ENCODE results near the gene RAB25. TPM values are rescaled to one million over a fixed set of nuclear protein-coding genes. Genes with fewer than 3 reads are reported as not detected.
A peak's percentile ranks its signal among the peaks of the same experiment; 100 is the strongest.

Gene RAB25
- total and polyA plus RNA-seq, 2 of the 13 experiments (the other 11 are each of a cell fraction or from before 2014, with no cell fraction given), result 0.20 to 0.22 TPM

DNA sequence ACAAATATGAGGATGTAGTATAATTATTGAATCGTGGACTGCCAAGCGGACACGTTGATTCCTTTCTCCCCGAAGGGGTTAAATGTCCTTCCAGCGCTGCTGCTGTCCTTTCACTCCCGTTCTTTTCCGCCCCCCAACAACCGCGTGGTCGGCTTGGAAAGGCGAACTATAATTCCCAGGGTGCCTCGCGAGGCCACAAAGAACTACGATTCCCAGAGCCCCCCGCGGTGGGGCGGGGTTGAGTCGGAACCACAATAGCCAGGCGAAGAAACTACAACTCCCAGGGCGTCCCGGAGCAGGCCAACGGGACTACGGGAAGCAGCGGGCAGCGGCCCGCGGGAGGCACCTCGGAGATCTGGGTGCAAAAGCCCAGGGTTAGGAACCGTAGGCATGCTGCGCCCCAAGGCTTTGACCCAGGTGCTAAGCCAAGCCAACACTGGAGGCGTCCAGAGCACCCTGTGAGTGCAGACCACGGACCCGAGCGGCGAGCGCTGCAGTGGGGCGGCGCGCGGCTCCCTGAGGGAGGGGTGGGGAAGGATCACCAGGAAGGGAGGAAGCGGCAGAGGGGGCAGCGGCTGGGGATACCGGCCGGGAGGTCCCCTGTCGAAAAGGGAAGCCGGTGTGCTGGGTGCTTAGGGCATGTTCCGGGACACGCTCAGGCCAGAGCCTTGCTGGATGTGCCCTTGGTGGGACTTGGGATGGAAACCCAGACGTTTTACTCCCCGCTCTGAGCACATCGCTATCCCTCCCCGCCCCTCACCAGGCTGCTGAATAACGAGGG lies 6.3 kb upstream of the RAB25 start, which contains the start of gene LAMTOR2 (continued):
- TF ChIP-seq, protein P1, sequence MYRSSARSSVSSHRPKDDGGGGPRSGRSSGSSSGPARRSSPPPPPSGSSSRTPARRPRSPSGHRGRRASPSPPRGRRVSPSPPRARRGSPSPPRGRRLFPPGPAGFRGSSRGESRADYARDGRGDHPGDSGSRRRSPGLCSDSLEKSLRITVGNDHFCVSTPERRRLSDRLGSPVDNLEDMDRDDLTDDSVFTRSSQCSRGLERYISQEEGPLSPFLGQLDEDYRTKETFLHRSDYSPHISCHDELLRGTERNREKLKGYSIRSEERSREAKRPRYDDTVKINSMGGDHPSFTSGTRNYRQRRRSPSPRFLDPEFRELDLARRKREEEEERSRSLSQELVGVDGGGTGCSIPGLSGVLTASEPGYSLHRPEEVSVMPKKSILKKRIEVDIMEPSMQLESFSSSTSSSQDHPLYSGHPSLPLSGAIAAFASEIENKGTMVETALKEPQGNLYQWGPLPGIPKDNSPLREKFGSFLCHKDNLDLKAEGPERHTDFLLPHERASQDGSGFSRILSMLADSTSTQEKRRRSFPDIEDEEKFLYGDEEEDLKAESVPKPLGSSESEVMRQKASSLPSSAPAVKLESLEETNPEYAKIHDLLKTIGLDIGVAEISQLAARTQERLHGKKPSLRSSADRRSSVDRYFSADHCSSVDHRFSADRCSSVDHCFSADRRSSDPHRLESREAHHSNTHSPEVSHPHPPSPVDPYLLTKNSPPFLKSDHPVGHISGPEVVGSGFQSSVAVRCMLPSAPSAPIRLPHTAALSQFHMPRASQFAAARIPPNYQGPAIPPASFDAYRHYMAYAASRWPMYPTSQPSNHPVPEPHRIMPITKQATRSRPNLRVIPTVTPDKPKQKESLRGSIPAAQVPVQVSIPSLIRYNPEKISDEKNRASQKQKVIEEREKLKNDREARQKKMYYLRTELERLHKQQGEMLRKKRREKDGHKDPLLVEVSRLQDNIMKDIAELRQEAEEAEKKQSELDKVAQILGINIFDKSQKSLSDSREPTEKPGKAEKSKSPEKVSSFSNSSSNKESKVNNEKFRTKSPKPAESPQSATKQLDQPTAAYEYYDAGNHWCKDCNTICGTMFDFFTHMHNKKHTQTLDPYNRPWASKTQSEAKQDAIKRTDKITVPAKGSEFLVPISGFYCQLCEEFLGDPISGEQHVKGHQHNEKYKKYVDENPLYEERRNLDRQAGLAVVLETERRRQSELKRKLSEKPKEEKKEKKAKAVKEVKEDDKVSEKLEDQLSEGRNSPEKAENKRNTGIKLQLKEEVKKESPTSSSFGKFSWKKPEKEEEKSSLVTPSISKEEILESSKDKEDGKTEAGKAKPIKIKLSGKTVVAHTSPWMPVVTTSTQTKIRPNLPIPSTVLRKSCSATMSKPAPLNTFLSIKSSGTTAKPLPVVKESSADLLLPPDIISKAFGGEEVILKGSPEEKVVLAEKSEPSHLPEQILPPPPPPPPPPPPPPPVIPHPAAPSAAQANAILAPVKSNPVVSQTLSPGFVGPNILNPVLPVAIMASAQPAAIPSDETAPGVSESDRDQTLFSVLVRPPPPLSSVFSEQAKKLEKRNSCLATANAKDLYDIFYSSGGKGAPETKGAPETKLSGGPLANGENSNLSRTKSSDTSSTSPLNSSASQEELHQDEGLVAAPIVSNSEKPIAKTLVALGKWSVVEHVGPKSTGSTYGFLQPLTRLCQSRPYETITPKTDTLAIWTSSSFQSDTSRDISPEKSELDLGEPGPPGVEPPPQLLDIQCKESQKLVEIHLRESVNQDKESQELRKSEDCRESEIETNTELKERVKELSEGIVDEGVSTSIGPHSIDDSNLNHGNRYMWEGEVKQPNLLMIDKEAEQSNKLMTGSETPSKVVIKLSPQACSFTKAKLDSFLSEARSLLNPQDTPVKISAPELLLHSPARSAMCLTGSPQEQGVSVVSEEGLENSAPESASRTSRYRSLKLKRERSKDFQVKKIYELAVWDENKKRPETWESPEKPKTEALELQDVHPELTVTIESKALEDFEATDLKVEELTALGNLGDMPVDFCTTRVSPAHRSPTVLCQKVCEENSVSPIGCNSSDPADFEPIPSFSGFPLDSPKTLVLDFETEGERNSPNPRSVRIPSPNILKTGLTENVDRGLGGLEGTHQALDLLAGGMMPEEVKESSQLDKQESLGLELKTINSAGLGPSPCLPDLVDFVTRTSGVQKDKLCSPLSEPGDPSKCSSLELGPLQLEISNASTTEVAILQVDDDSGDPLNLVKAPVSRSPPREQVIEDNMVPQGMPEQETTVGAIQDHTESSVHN (CRISPR knock-in tag; IDR thresholded peaks at IDR 0.05), result no peak
- TF ChIP-seq, protein P2, sequence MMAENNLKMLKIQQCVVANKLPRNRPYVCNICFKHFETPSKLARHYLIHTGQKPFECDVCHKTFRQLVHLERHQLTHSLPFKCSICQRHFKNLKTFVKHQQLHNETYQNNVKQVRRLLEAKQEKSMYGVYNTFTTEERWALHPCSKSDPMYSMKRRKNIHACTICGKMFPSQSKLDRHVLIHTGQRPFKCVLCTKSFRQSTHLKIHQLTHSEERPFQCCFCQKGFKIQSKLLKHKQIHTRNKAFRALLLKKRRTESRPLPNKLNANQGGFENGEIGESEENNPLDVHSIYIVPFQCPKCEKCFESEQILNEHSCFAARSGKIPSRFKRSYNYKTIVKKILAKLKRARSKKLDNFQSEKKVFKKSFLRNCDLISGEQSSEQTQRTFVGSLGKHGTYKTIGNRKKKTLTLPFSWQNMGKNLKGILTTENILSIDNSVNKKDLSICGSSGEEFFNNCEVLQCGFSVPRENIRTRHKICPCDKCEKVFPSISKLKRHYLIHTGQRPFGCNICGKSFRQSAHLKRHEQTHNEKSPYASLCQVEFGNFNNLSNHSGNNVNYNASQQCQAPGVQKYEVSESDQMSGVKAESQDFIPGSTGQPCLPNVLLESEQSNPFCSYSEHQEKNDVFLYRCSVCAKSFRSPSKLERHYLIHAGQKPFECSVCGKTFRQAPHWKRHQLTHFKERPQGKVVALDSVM (CRISPR knock-in tag; IDR thresholded peaks at IDR 0.05), result peak; percentile 51
- TF ChIP-seq, protein P3, sequence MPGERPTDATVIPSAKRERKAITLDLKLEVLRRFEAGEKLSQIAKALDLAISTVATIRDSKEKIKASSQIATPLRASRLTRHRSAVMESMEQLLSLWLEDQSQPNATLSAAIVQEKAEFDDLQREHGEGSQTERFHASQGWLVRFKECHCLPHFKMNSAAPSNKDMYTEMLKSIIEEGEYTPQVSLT (CRISPR knock-in tag; IDR thresholded peaks at IDR 0.05; ENCODE audit: borderline replicate concordance, low read depth), result peak; percentile 17; the same call in 1 of the 2 replicates
- TF ChIP-seq RFX5 (IDR thresholded peaks at IDR 0.05; ENCODE audit: low read depth, low read length) (peak; percentile 84), TBX3 (IDR thresholded peaks at IDR 0.05; ENCODE audit: borderline replicate concordance) (peak; percentile 41; the same call in 1 of the 2 replicates), ZNF317 (CRISPR knock-in tag; IDR thresholded peaks at IDR 0.05) (peak; percentile 61), ZNF225 (CRISPR knock-in tag; IDR thresholded peaks at IDR 0.05) (no peak; the same call in 1 of the 2 replicates), ZNF234 (CRISPR knock-in tag; conservative IDR thresholded peaks at IDR 0.05) (no peak)
- TF ChIP-seq, protein P4, sequence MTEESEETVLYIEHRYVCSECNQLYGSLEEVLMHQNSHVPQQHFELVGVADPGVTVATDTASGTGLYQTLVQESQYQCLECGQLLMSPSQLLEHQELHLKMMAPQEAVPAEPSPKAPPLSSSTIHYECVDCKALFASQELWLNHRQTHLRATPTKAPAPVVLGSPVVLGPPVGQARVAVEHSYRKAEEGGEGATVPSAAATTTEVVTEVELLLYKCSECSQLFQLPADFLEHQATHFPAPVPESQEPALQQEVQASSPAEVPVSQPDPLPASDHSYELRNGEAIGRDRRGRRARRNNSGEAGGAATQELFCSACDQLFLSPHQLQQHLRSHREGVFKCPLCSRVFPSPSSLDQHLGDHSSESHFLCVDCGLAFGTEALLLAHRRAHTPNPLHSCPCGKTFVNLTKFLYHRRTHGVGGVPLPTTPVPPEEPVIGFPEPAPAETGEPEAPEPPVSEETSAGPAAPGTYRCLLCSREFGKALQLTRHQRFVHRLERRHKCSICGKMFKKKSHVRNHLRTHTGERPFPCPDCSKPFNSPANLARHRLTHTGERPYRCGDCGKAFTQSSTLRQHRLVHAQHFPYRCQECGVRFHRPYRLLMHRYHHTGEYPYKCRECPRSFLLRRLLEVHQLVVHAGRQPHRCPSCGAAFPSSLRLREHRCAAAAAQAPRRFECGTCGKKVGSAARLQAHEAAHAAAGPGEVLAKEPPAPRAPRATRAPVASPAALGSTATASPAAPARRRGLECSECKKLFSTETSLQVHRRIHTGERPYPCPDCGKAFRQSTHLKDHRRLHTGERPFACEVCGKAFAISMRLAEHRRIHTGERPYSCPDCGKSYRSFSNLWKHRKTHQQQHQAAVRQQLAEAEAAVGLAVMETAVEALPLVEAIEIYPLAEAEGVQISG (CRISPR knock-in tag; IDR thresholded peaks at IDR 0.05), result peak; percentile 98
- TF ChIP-seq, protein P5, sequence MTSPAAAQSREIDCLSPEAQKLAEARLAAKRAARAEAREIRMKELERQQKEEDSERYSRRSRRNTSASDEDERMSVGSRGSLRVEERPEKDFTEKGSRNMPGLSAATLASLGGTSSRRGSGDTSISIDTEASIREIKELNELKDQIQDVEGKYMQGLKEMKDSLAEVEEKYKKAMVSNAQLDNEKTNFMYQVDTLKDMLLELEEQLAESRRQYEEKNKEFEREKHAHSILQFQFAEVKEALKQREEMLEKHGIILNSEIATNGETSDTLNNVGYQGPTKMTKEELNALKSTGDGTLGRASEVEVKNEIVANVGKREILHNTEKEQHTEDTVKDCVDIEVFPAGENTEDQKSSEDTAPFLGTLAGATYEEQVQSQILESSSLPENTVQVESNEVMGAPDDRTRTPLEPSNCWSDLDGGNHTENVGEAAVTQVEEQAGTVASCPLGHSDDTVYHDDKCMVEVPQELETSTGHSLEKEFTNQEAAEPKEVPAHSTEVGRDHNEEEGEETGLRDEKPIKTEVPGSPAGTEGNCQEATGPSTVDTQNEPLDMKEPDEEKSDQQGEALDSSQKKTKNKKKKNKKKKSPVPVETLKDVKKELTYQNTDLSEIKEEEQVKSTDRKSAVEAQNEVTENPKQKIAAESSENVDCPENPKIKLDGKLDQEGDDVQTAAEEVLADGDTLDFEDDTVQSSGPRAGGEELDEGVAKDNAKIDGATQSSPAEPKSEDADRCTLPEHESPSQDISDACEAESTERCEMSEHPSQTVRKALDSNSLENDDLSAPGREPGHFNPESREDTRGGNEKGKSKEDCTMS (CRISPR knock-in tag; conservative IDR thresholded peaks at IDR 0.05), result no peak
